HepG2 (cell line): Measurements from ENCODE around the gene CRYZL1. TPM values are rescaled to one million over a fixed set of nuclear protein-coding genes. Genes with fewer than 3 reads are reported as not detected.

Experiments
- ATF7-NPFF ChIP-seq: sonication (generic); formaldehyde crosslinking; IDR thresholded peaks from 2 replicates; pipeline ENCODE4 v1.8.1; 2023; ENCODE audit warnings: mild to moderate bottlenecking, low read depth, missing genetic modification reagents, moderate library complexity
- FOXA1 ChIP-seq, 2 experiments: fragments of 450-650 bp in 1 of 2; sonication (generic) in 1 of 2; formaldehyde crosslinking in 1 of 2; IDR thresholded peaks; 2 replicates each; pipeline versions ENCODE4 v1.4.0 to v1.6.1; 2016 to 2020; ENCODE audit warnings: missing genetic modification reagents in 1 of 2
- FOXP4 ChIP-seq: sonication (generic); formaldehyde crosslinking; IDR thresholded peaks from 2 replicates; pipeline ENCODE4 v1.4.0; 2020; ENCODE audit warnings: missing genetic modification reagents
- GATA4 ChIP-seq: sonication (generic); IDR thresholded peaks from 2 replicates; pipeline ENCODE4 v1.6.1; 2016; ENCODE audit warnings: antibody characterized with exemption, low read depth, borderline replicate concordance
- GMEB1 ChIP-seq: sonication (generic); formaldehyde crosslinking; IDR thresholded peaks from 2 replicates; pipeline ENCODE4 v1.5.1; 2020; ENCODE audit warnings: missing genetic modification reagents, mild to moderate bottlenecking, borderline replicate concordance
- HOXD1 ChIP-seq: sonication (generic); formaldehyde crosslinking; IDR thresholded peaks from 2 replicates; pipeline ENCODE4 v1.5.0; 2020; ENCODE audit warnings: missing genetic modification reagents
- KLF12 ChIP-seq: sonication (generic); formaldehyde crosslinking; IDR thresholded peaks from 2 replicates; pipeline ENCODE4 v1.4.0; 2020; ENCODE audit warnings: missing genetic modification reagents, borderline replicate concordance
- MLXIP ChIP-seq: sonication (generic); formaldehyde crosslinking; IDR thresholded peaks from 2 replicates; pipeline ENCODE4 v1.9.0; 2021; ENCODE audit warnings: missing genetic modification reagents, borderline replicate concordance
- NBN ChIP-seq: fragments of 450-650 bp; conservative IDR thresholded peaks from 2 replicates; pipeline ENCODE4 v1.6.1; 2017
- NFATC3 ChIP-seq: sonication (generic); formaldehyde crosslinking; IDR thresholded peaks from 2 replicates; pipeline ENCODE4 v1.5.1; 2020; ENCODE audit warnings: mild to moderate bottlenecking, missing genetic modification reagents
- NR2F2 ChIP-seq: IDR thresholded peaks from 2 replicates; pipeline ENCODE4 v1.6.1; 2012; ENCODE audit warnings: low read depth, inconsistent platforms, borderline replicate concordance
- SALL2 ChIP-seq: sonication (generic); formaldehyde crosslinking; IDR thresholded peaks from 2 replicates; pipeline ENCODE4 v1.8.1; 2023; ENCODE audit warnings: mild to moderate bottlenecking, missing genetic modification reagents, inconsistent platforms
- THAP11 ChIP-seq: IDR thresholded peaks from 2 replicates; pipeline ENCODE4 v1.6.1; 2016; ENCODE audit warnings: missing biosample characterization, missing genetic modification reagents
- ZBTB1 ChIP-seq: sonication (generic); formaldehyde crosslinking; IDR thresholded peaks from 2 replicates; pipeline ENCODE4 v1.4.0; 2020; ENCODE audit warnings: missing genetic modification reagents, borderline replicate concordance
- ZNF12 ChIP-seq: sonication (generic); formaldehyde crosslinking; IDR thresholded peaks from 2 replicates; pipeline ENCODE4 v1.5.0; 2020; ENCODE audit warnings: missing genetic modification reagents
- ZNF230 ChIP-seq: sonication (generic); formaldehyde crosslinking; IDR thresholded peaks from 2 replicates; pipeline ENCODE4 v1.4.0; 2020; ENCODE audit warnings: mild to moderate bottlenecking, missing genetic modification reagents
- ZNF34 ChIP-seq: sonication (generic); formaldehyde crosslinking; IDR thresholded peaks from 2 replicates; pipeline ENCODE4 v1.4.0; 2020; ENCODE audit warnings: mild to moderate bottlenecking, missing genetic modification reagents, borderline replicate concordance
- ZNF362 ChIP-seq: sonication (generic); formaldehyde crosslinking; IDR thresholded peaks from 2 replicates; pipeline ENCODE4 v1.4.0; 2020; ENCODE audit warnings: missing genetic modification reagents, mild to moderate bottlenecking, borderline replicate concordance
- ZNF383 ChIP-seq: sonication (generic); formaldehyde crosslinking; IDR thresholded peaks from 2 replicates; pipeline ENCODE4 v1.4.0; 2020; ENCODE audit warnings: missing genetic modification reagents, mild to moderate bottlenecking, borderline replicate concordance
- ZNF44 ChIP-seq: sonication (generic); formaldehyde crosslinking; IDR thresholded peaks from 2 replicates; pipeline ENCODE4 v1.5.1; 2020; ENCODE audit warnings: mild to moderate bottlenecking, missing genetic modification reagents
- ZNF788 ChIP-seq: sonication (generic); formaldehyde crosslinking; IDR thresholded peaks from 2 replicates; pipeline ENCODE4 v1.5.0; 2020; ENCODE audit warnings: mild to moderate bottlenecking, missing genetic modification reagents, borderline replicate concordance
- ZSCAN21 ChIP-seq: sonication (generic); formaldehyde crosslinking; IDR thresholded peaks from 2 replicates; pipeline ENCODE4 v1.8.0; 2022; ENCODE audit warnings: mild to moderate bottlenecking, missing genetic modification reagents, moderate library complexity, borderline replicate concordance
- polyA plus RNA-seq, 8 experiments: library from polyadenylated mRNA; depleted of rRNA in 3 of 8; stranded (reverse) in 7 of 8; unstranded in 1 of 8; fragments of >200 nt; fragmentation: Illumina TruSeq in 4 of 8; extraction: Trizol in 4 of 8; gene quantifications; 2 replicates each; pipeline versions ENCODE4 v1.2.1 to v1.2.3, GENCODE V29; 2011 to 2016; ENCODE audit warnings: low read depth in 4 of 8, missing spikeins in 1 of 8, mixed read lengths in 1 of 8; ENCODE audit not compliant: insufficient read depth in 1 of 8
- total RNA-seq, 5 experiments: library from RNA; depleted of rRNA; stranded (reverse); fragments of >200 nt; fragmentation: Illumina TruSeq; extraction: Trizol; gene quantifications; 2 replicates each; pipeline ENCODE4 v1.2.3, GENCODE V29; 2016; ENCODE audit warnings: low read depth in 1 of 5

Gene CRYZL1
- total and polyA plus RNA-seq, 2 of the 13 experiments (the other 11 are each of a cell fraction or from before 2014, with no cell fraction given): 20.3 to 27.7 TPM

- TF ChIP-seq ZNF383 (CRISPR knock-in tag) (no peak), ATF7-NPFF (CRISPR knock-in tag) (0 out of 2 replicates have a peak, but pooled peaks have one; percentile 38), GMEB1 (CRISPR knock-in tag) (no peak), ZNF362 (CRISPR knock-in tag) (no peak), GATA4 (peak; percentile 49; the same call in 1 of the 2 replicates), THAP11 (CRISPR knock-in tag) (peak; percentile 81), ZNF34 (CRISPR knock-in tag) (no peak), NFATC3 (CRISPR knock-in tag) (no peak), NBN (no peak), KLF12 (CRISPR knock-in tag) (no peak; the same call in 1 of the 2 replicates), FOXA1 (IDR thresholded peaks at IDR 0.05) (no peak), FOXA1 (CRISPR knock-in tag; IDR thresholded peaks at IDR 0.05) (no peak), HOXD1 (CRISPR knock-in tag) (no peak; the same call in 1 of the 2 replicates), ZNF12 (no peak), ZNF230 (CRISPR knock-in tag) (no peak; the same call in 1 of the 2 replicates), MLXIP (CRISPR knock-in tag) (no peak), FOXP4 (CRISPR knock-in tag) (no peak; the same call in 1 of the 2 replicates), NR2F2 (no peak), ZNF44 (no peak), ZBTB1 (CRISPR knock-in tag) (no peak), ZSCAN21 (CRISPR knock-in tag) (no peak), ZNF788 (CRISPR knock-in tag) (peak; percentile 53; the same call in 1 of the 2 replicates), SALL2 (no peak)
Observed at GRCh38 chr21:33642027-33642895, 720 bp upstream of the CRYZL1 start, which contains the start of gene ITSN1 (continued).
